Breast epithelium (tissue), 4 donors: ENCODE data around the gene PLEKHM1. TPM values are rescaled to one million over a fixed set of nuclear protein-coding genes. Genes with fewer than 3 reads are reported as not detected.
A peak's percentile ranks its signal among the peaks of the same experiment; 100 is the strongest.

Source experiments
- DNase-seq, 2 donors: peaks; one replicate each; pipeline ENCODE4 v3.0.0-alpha.2; 2019; ENCODE audit warnings: low spot score in 2 of 2
- H3K27ac ChIP-seq, 2 donors: fragments of 200-600 bp; sonication (generic) in 1 of 2; one replicate each; pipeline ENCODE4 v1.5.1; 2016 to 2019; ENCODE audit warnings: mild to moderate bottlenecking in 1 of 2
- H3K27me3 ChIP-seq, 2 donors: fragments of 200-600 bp; sonication (generic) in 1 of 2; one replicate each; pipeline versions ENCODE4 v1.5.1 to v1.6.0; 2017 to 2019; ENCODE audit warnings: control low read depth in 1 of 2, mild to moderate bottlenecking in 1 of 2
- H3K36me3 ChIP-seq: fragments of 200-600 bp; one replicate; pipeline ENCODE4 v1.5.1; 2019
- H3K4me1 ChIP-seq, 2 donors: fragments of 200-600 bp; sonication (generic); one replicate each; pipeline ENCODE4 v1.5.1; 2016 to 2019; ENCODE audit warnings: control low read depth in 1 of 2
- H3K4me3 ChIP-seq, 3 donors: fragments of 200-600 bp; sonication (generic); 1 replicate in 2 of 3; 2 replicates in 1 of 3; pipeline ENCODE4 v1.5.1; 2016 to 2019; ENCODE audit warnings: mild to moderate bottlenecking in 3 of 3, moderate library complexity in 2 of 3
- H3K9me3 ChIP-seq, 2 donors: fragments of 200-600 bp; sonication (generic) in 1 of 2; one replicate each; pipeline ENCODE4 v1.5.1; 2016 to 2019; ENCODE audit warnings: control low read depth in 1 of 2
- CTCF ChIP-seq, 3 donors: fragments of 450-650 bp; IDR thresholded peaks; one replicate each; pipeline ENCODE4 v1.5.1; 2016 to 2017; ENCODE audit warnings: antibody characterized with exemption in 3 of 3, mild to moderate bottlenecking in 3 of 3, moderate library complexity in 3 of 3
- POLR2A ChIP-seq: fragments of 450-650 bp; IDR thresholded peaks from one replicate; pipeline ENCODE4 v1.6.1; 2016; ENCODE audit warnings: antibody characterized with exemption, mild to moderate bottlenecking, moderate library complexity
- POLR2AphosphoS5 ChIP-seq, 3 donors: sonication (generic); formaldehyde crosslinking; IDR thresholded peaks; one replicate each; pipeline ENCODE4 v1.6.1; 2017; ENCODE audit warnings: antibody characterized with exemption in 3 of 3
- intact Hi-C: fragments of 100-400 bp; cut with DNase I; formaldehyde crosslinking; loops from one replicate; pipeline ENCODE4 v1.15.1; 2023; ENCODE audit warnings: low total_unique reads
- total RNA-seq, 3 donors: library from RNA; depleted of rRNA; stranded (reverse); fragments of >200 nt; gene quantifications; one replicate each; pipeline ENCODE4 v1.1.0, GENCODE V29; 2016

Gene PLEKHM1
- total RNA-seq, 3 donors from 2014 or later, result 31.5 to 49.0 (median 36.9) TPM

GRCh38 chr17:45425125-45425983 is 65.2 kb downstream of the PLEKHM1 start:
- H3K4me3 ChIP-seq, result peak overlapping the region in 2 of 3 donors; percentile 37 to 52
- no peaks in the 10 kb centered on the region for H3K27me3 ChIP-seq
- peak; percentile 77 to 79 for DNase-seq
- H3K4me1 ChIP-seq, result peaks cover under 1 to 6% of the 10 kb centered on the region in 2 donors
- no peaks in the 10 kb centered on the region for H3K9me3 ChIP-seq
- no peaks in the 10 kb centered on the region for H3K36me3 ChIP-seq
- TF ChIP-seq POLR2AphosphoS5 (IDR thresholded peaks at IDR 0.05) (no peak), CTCF (IDR thresholded peaks at IDR 0.05) (peak in 2 of 3 donors; percentile 5 to 43)
- intact Hi-C loops, result no loop called here
- H3K27ac ChIP-seq, result peak overlapping the region; percentile 74 to 85

- Histone ChIP-seq H3K4me3 (peak overlapping the region in 2 of 3 donors; percentile 37 to 52), H3K9me3 (no peaks in the 10 kb centered on the region), H3K27ac (peak overlapping the region; percentile 74 to 85), H3K27me3 (no peaks in the 10 kb centered on the region), H3K4me1 (peaks cover 0 to 6% of the 10 kb centered on the region in 2 donors), H3K36me3 (no peaks in the 10 kb centered on the region)
- no peak for DNase-seq
- TF ChIP-seq POLR2A, result no peak
- TF ChIP-seq CTCF (IDR thresholded peaks at IDR 0.05), result no peak
- no peak for TF ChIP-seq POLR2AphosphoS5 (IDR thresholded peaks at IDR 0.05)
- intact Hi-C loops, result no loop called here
Measured at GRCh38 chr17:45424769-45425124, 65.8 kb downstream of the PLEKHM1 start.

GRCh38 chr17:45423975-45424335 is 66.6 kb downstream of the PLEKHM1 start:
- DNase-seq, result no peak
- Histone ChIP-seq H3K4me3 (no peak overlapping the region), H3K27me3 (no peaks in the 10 kb centered on the region), H3K4me1 (peaks cover 0 to 6% of the 10 kb centered on the region in 2 donors), H3K27ac (peak overlapping the region in 1 of 2 donors; percentile 29), H3K36me3 (no peaks in the 10 kb centered on the region), H3K9me3 (no peaks in the 10 kb centered on the region)
- TF ChIP-seq POLR2AphosphoS5 (IDR thresholded peaks at IDR 0.05) (no peak), POLR2A (no peak)
- intact Hi-C loops, result no loop called here

GRCh38 chr17:45423304-45423974 is 67.1 kb downstream of the PLEKHM1 start:
- TF ChIP-seq POLR2AphosphoS5 (IDR thresholded peaks at IDR 0.05), result no peak
- TF ChIP-seq CTCF (IDR thresholded peaks at IDR 0.05), result no peak
- TF ChIP-seq POLR2A, result no peak
- H3K4me3 ChIP-seq, result no peak overlapping the region
- peaks cover 0 to 6% of the 10 kb centered on the region in 2 donors for H3K4me1 ChIP-seq
- intact Hi-C loops, result no loop called here
- no peak for DNase-seq
- H3K27ac ChIP-seq, result no peak overlapping the region
- no peaks in the 10 kb centered on the region for H3K9me3 ChIP-seq
- H3K36me3 ChIP-seq, result no peaks in the 10 kb centered on the region
- H3K27me3 ChIP-seq, result no peaks in the 10 kb centered on the region

GRCh38 chr17:45414990-45415881 is 75.3 kb downstream of the PLEKHM1 start:
- no peak overlapping the region for H3K27ac ChIP-seq
- DNase-seq, result no peak
- H3K9me3 ChIP-seq, result no peaks in the 10 kb centered on the region
- intact Hi-C loops, result no loop called here
- no peak overlapping the region for H3K4me3 ChIP-seq
- no peaks in the 10 kb centered on the region for H3K27me3 ChIP-seq
- no peaks in the 10 kb centered on the region for H3K4me1 ChIP-seq
- no peaks in the 10 kb centered on the region for H3K36me3 ChIP-seq
- TF ChIP-seq POLR2A, result no peak
- no peak for TF ChIP-seq POLR2AphosphoS5 (IDR thresholded peaks at IDR 0.05)
- TF ChIP-seq CTCF (IDR thresholded peaks at IDR 0.05), result no peak
